GM13976 (cell line): ENCODE data around the gene FBLN2.

Experiments
- DNase-seq: peaks from one replicate; pipeline ENCODE4 v3.0.0; 2012; ENCODE audit warnings: low spot score
- in situ Hi-C: fragments of 300-500 bp; cut with MboI; formaldehyde crosslinking; loops from one replicate; pipeline ENCODE4 v1.12.0; 2022; ENCODE audit warnings: low sequenced_read_pairs, mixed read lengths, inconsistent platforms; ENCODE audit not compliant: unreplicated experiment
- TF ChIP-seq, protein P1 (sequence below): IDR thresholded peaks from 2 replicates; pipeline ENCODE4 v1.5.1; 2012; ENCODE audit warnings: borderline replicate concordance, mild to moderate bottlenecking; ENCODE audit not compliant: insufficient read depth; ENCODE audit errors: extremely low read depth, missing control alignments, control extremely low read depth

The FBLN2 gene

DNA sequence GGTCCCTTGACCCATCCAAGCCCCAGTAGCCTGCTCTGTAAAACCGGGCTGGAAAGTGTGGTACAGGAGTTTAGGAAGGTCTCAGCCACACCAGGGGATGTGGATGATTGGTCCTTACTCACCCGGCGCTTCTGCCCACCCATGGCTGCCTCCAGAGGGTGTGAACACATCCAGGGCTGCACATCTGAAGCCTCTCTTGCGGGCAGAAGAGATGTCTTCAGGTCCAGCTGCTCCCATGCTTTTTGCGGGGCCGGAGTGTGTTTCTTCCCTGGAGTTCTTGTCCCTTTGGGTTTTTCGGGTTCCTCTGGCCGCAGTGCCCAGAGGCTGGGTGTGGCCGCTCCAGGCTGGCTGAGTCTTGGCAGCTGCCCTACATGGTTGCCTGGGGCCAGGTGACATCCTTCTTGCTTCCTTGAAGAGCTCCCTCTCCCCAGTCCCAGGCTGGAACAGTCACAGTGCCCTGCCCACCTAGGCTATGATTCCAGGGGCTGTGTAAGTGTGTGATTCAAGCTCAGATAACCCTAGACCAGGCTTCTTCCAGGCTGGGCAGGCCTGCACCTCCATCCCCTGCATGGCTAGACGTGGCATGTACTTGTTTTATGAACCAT lies 34.9 kb upstream of the FBLN2 start:
- TF ChIP-seq, protein P1, sequence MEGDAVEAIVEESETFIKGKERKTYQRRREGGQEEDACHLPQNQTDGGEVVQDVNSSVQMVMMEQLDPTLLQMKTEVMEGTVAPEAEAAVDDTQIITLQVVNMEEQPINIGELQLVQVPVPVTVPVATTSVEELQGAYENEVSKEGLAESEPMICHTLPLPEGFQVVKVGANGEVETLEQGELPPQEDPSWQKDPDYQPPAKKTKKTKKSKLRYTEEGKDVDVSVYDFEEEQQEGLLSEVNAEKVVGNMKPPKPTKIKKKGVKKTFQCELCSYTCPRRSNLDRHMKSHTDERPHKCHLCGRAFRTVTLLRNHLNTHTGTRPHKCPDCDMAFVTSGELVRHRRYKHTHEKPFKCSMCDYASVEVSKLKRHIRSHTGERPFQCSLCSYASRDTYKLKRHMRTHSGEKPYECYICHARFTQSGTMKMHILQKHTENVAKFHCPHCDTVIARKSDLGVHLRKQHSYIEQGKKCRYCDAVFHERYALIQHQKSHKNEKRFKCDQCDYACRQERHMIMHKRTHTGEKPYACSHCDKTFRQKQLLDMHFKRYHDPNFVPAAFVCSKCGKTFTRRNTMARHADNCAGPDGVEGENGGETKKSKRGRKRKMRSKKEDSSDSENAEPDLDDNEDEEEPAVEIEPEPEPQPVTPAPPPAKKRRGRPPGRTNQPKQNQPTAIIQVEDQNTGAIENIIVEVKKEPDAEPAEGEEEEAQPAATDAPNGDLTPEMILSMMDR, result no peak
- in situ Hi-C loops, result no loop called here

DNA sequence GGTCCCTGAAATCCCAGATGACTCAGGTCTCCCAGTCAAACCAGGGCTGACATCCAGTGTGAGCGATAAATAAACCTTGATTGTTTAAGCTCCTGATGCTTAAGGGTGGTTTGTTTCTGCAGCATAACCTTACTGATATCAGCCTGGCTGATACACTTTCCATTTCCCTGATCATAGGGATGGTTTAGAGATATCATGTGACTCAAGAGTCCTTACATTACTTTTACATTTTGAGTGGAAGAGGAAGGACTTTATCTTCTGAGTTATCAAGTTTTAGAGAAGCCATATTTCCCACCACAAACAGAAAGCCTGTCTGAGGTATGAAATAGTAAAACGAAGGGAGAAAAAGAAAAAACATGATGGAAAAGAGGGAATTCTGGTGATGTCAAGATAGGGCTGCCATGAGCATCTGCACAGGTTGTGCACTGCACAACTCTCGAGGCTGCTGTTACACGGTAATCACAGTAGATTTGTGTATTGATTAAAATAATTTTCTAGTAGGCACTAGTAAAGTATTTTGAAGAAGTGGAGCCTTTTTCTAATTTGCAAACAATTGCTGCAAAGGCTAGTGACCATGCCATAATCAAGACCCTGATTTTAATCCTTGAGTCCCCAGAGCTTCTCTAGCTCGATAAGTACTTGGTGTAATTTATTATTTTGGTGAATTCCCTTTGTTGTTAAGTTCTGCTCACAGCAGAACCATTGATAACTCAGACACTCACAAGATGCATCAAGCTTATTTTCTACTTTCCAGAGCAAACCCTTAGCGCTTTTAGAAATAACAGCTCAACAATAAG lies 34.1 kb upstream of the FBLN2 start:
- TF ChIP-seq, protein P1, result no peak
- in situ Hi-C loops, result no loop called here
- DNase-seq, result no peak

More for the DNA sequence above, 34.9 kb upstream of the FBLN2 start:
- no peak for DNase-seq

DNA sequence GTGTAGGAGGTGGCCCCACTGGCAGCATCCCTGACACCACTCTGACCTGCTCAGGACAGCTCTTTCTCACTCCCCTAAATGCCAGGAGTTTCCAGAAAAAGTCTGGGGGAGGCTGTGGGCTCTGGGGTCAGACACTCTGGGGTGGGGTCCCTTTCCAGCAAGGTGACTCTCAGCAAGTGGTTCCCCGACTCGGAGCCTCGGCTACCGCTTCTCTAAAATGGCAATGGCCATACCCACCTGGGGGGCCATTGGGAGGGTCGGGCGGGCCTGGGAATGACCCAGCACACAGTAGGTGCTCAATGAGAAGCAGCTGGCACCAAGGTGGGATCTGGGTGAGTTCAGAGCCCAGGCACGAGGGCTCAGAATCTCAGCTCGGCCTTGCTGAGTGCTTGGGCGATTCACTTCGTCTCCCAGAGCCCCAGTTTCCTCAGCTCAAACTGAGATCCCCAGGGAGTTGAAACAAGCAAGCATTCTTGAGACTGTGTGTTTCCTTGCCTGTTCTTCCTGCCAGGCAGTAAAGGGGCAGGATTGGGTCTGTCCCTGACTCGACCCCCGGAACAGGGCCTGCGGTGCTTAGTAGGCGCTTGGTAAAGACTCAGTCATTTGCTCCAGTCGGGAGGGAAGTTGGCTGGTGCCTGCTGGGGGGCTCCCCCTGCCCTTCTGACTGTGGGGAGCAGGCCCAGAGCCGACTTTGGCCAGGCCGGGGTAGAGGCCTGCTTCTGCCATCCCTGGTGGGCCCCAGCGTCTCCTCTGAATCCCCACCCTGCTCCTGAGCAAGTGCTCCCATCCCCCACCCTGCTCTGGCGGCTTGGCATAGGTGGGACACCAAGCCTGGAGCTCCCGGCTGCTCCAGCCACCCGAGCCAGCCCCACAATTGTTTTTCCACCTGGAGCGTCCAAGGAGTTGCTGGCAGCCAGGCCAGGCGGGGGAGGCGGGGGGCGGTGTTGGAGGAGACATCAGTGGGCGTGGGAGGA lies 32.9 kb upstream of the FBLN2 start:
- TF ChIP-seq, protein P1, result no peak
- DNase-seq, result no peak
- in situ Hi-C loops, result no loop called here

DNA sequence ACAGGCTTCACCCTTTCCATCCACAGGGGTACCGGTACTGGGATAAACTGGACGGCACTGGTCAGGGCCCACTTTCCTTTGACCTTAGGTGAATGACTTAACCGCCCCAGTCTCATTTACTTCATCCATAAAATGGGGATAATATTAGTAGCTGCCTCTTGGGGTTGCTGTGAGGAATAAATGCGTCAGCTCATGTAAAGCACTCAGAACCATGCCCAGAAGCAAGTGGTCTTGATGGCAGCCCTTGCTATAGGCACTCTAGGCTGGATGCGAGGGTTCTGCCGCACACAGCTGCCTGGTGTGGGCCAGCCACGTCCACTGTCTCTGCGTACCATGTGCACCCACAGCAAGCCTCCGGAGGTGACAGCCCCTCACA lies 32.2 kb upstream of the FBLN2 start:
- no peak for DNase-seq
- TF ChIP-seq, protein P1, result no peak
- in situ Hi-C loops, result no loop called here

DNA sequence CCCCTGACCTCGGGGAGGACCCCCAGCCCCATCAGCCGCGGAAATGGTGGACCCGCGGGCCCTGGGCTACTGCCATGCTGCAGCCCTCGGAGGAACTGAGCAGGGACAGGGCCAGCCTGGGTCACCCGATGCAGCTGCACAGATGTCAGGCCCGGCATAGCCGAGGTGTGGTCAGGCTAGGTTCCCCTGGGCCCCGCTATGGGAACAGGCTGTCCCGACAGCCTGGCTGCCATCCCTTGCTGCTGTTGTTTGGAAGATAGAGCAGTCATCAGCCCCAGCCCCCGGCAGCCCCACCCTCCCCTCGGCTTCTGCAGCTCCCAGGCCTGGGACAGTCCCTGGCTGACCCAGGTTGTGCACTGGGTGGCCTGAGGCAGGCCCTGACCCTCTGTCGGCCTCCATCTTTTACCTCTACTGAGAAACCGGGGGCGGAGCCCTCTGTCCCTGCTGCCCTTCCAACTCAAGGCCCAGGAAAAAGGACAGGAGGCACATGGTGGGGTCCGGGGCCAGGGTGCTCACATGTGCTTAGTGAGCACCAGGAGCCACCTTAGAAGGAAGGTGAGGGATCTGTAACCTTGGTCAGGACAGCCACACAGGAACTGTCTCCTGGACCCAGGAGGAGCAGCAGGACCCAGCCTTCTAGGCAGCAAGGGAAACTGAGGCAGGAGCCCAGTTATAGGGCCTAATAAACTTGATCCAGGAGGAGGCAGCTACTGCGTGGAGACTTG lies 31.5 kb upstream of the FBLN2 start:
- in situ Hi-C loops, result no loop called here
- TF ChIP-seq, protein P1, result no peak
- no peak for DNase-seq

DNA sequence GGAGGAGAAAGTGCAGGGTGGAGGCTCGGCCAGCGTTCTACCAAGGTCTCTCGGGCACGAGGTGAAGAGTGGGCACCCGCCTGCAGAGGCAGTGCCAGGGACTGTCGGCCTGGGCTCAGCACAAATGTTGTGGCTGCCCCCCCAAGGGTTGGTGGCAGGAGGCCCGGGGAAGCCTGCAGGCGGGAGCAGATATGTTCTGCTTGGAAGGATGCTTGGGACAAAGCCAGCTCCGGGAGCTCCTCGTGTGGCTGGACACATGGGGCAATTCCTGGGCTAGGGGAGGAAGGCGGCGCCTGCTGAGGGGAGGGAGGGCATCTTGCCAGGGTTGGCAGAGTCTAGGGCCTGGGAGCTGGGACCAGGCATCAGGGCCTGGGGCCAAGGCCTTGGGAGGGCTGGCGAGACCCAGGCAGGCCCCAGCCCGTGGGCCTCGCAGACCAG lies 30.4 kb upstream of the FBLN2 start:
- in situ Hi-C loops, result no loop called here
- no peak for DNase-seq
- TF ChIP-seq, protein P1, result no peak
